ENCODE data around the gene PARP4.
"Not testable (repeated sequence)": the region's sequence is repeated elsewhere in the genome, so short reads cannot be mapped to it uniquely, and the experiment has no call there.

PARP4 gene

DNA sequence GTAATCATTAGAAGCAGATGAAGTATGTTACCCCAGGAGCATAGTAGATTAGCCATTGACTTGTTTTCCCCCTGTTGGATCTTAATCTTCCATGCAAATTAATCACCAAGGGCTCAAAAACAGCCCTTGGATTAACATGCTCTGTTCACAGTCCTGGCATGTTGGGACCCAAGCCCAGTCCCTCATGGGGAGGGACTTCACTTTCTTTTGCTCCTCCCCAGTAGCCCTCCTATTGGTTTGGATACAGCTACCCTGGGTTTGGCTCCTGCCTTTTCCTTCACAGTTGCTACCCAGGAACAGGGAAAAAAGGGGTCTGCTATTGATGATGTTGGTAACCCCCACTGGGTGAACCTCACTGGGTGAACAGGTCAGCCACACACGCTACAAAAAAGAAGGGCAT, 16.9 kb upstream of the PARP4 start:
- Histone ChIP-seq H3K4me1 (ENCODE audit: control insufficient read depth in 2 of 2, insufficient read depth in 2 of 2, low read length in 2 of 2) (no peaks in the 10 kb centered on the region), H3K27ac (ENCODE audit: low read depth in 2 of 2, low read length in 2 of 2) (no peak overlapping the region), H3K9ac (ENCODE audit: low read depth in 1 of 2, low read length in 2 of 2) (no peak overlapping the region), H3K27me3 (ENCODE audit: control insufficient read depth in 2 of 2, insufficient read depth in 2 of 2, low read length in 2 of 2) (peaks cover 2 to 8% of the 10 kb centered on the region in 2 donors), H3K4me3 (ENCODE audit: low read length in 2 of 2) (no peak overlapping the region), H3K9me3 (ENCODE audit: control insufficient read depth in 2 of 2, low read length in 2 of 2) (no peaks in the 10 kb centered on the region), H3K36me3 (ENCODE audit: control insufficient read depth in 2 of 2, insufficient read depth in 2 of 2, low read length in 2 of 2) (no peaks in the 10 kb centered on the region)

- Histone ChIP-seq H3K27me3 (ENCODE audit: control insufficient read depth in 2 of 2, insufficient read depth in 2 of 2, low read length in 2 of 2) (peaks cover 2 to 8% of the 10 kb centered on the region in 2 donors), H3K4me3 (ENCODE audit: low read length in 2 of 2) (no peak overlapping the region), H3K27ac (ENCODE audit: low read depth in 2 of 2, low read length in 2 of 2) (no peak overlapping the region), H3K4me1 (ENCODE audit: control insufficient read depth in 2 of 2, insufficient read depth in 2 of 2, low read length in 2 of 2) (no peaks in the 10 kb centered on the region), H3K9ac (ENCODE audit: low read depth in 1 of 2, low read length in 2 of 2) (no peak overlapping the region), H3K9me3 (ENCODE audit: control insufficient read depth in 2 of 2, low read length in 2 of 2) (no peaks in the 10 kb centered on the region), H3K36me3 (ENCODE audit: control insufficient read depth in 2 of 2, insufficient read depth in 2 of 2, low read length in 2 of 2) (no peaks in the 10 kb centered on the region)
Observed at GRCh38 chr13:24528816-24529398, 16.3 kb upstream of the PARP4 start.

DNA sequence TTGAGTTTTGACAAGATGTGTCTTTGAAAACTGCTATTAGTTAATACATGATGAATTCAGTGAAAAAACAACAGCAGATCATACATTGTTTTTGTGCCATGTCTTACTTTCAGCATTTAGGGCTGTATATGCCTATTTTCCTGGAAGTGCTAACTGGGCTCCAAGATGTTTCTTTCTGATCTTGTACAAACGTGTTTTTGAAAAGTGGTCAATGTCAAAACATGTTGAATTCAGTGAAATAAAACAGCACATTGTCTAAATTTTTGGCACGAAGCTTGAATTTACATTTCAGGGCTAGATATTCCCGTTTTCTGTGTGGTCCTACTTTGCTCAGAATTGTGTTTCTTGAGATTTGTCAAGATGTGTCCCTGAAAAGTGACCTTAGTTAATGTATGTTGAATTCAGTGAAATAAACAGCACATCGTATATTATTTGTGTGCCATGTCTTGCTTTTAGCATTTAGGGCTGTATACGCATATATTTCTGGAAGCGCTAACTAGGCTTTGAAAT, 14.7 kb upstream of the PARP4 start:
- H3K4me1 ChIP-seq (ENCODE audit: control insufficient read depth in 2 of 2, insufficient read depth in 2 of 2, low read length in 2 of 2): no peaks in the 10 kb centered on the region
- no peaks in the 10 kb centered on the region for H3K9me3 ChIP-seq (ENCODE audit: control insufficient read depth in 2 of 2, low read length in 2 of 2)
- H3K9ac ChIP-seq (ENCODE audit: low read depth in 1 of 2, low read length in 2 of 2): no peak overlapping the region
- no peak overlapping the region for H3K27ac ChIP-seq (ENCODE audit: low read depth in 2 of 2, low read length in 2 of 2)
- no peak overlapping the region for H3K4me3 ChIP-seq (ENCODE audit: low read length in 2 of 2)
- peaks cover 0 to 8% of the 10 kb centered on the region in 2 donors for H3K27me3 ChIP-seq (ENCODE audit: control insufficient read depth in 2 of 2, insufficient read depth in 2 of 2, low read length in 2 of 2)
- H3K36me3 ChIP-seq (ENCODE audit: control insufficient read depth in 2 of 2, insufficient read depth in 2 of 2, low read length in 2 of 2): no peaks in the 10 kb centered on the region

GRCh38 chr13:24520733-24521132, 8.2 kb upstream of the PARP4 start:
- no peaks in the 10 kb centered on the region for H3K36me3 ChIP-seq (ENCODE audit: control insufficient read depth in 2 of 2, insufficient read depth in 2 of 2, low read length in 2 of 2)
- no peak overlapping the region for H3K27ac ChIP-seq (ENCODE audit: low read depth in 2 of 2, low read length in 2 of 2)
- no peaks in the 10 kb centered on the region for H3K27me3 ChIP-seq (ENCODE audit: control insufficient read depth in 2 of 2, insufficient read depth in 2 of 2, low read length in 2 of 2)
- H3K9ac ChIP-seq (ENCODE audit: low read depth in 1 of 2, low read length in 2 of 2): no peak overlapping the region
- H3K4me3 ChIP-seq (ENCODE audit: low read length in 2 of 2): no peak overlapping the region
- no peaks in the 10 kb centered on the region for H3K9me3 ChIP-seq (ENCODE audit: control insufficient read depth in 2 of 2, low read length in 2 of 2)
- no peaks in the 10 kb centered on the region for H3K4me1 ChIP-seq (ENCODE audit: control insufficient read depth in 2 of 2, insufficient read depth in 2 of 2, low read length in 2 of 2)

DNA sequence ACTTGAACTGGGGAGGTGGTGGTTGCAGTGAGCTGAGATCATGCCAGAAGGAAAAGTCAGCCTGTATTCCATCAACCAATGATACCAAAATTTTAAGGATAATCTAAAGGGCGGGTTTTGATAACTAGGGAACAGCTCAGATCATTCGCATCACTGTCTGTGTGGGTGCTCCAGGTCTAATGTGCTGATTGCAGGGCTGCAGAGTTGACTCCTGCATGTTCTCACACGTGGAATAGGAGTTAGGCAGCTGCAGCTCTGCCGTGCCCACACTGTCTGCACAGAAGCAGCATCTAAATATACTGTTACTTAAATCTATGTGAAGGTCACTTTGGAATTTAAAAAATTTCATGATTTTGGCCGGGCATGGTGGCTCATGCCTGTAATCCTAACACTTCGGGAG, 4.3 kb upstream of the PARP4 start:
- no peaks in the 10 kb centered on the region for H3K4me1 ChIP-seq (ENCODE audit: control insufficient read depth in 2 of 2, insufficient read depth in 2 of 2, low read length in 2 of 2)
- no peak overlapping the region for H3K9ac ChIP-seq (ENCODE audit: low read depth in 1 of 2, low read length in 2 of 2)
- no peak overlapping the region for H3K27ac ChIP-seq (ENCODE audit: low read depth in 2 of 2, low read length in 2 of 2)
- H3K9me3 ChIP-seq (ENCODE audit: control insufficient read depth in 2 of 2, low read length in 2 of 2): no peaks in the 10 kb centered on the region
- no peak overlapping the region for H3K4me3 ChIP-seq (ENCODE audit: low read length in 2 of 2)
- no peaks in the 10 kb centered on the region for H3K36me3 ChIP-seq (ENCODE audit: control insufficient read depth in 2 of 2, insufficient read depth in 2 of 2, low read length in 2 of 2)
- no peaks in the 10 kb centered on the region for H3K27me3 ChIP-seq (ENCODE audit: control insufficient read depth in 2 of 2, insufficient read depth in 2 of 2, low read length in 2 of 2)

DNA sequence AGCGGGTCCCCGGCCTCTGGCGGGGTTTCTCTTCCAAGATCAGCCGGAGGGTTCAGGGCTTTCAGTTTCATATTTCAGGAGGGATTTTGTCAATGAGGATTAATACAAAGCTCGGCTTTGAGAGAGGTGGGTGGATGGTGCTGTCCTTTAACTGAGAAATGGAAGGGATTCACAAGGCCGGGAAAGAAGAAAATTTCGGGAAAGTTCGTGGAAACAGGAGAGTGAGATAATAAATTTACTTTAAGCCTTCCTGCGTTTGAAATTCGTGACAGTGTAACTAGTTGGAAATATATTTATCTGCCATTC, 283 bp upstream of the PARP4 start:
- H3K4me3 ChIP-seq (ENCODE audit: low read length in 2 of 2): peak overlapping the region; percentile 91 to 94
- H3K27ac ChIP-seq (ENCODE audit: low read depth in 2 of 2, low read length in 2 of 2): peak overlapping the region; percentile 95 to 99
- H3K27me3 ChIP-seq (ENCODE audit: control insufficient read depth in 2 of 2, insufficient read depth in 2 of 2, low read length in 2 of 2): no peaks in the 10 kb centered on the region
- H3K9me3 ChIP-seq (ENCODE audit: control insufficient read depth in 2 of 2, low read length in 2 of 2): no peaks in the 10 kb centered on the region
- peak overlapping the region; percentile 91 to 96 for H3K9ac ChIP-seq (ENCODE audit: low read depth in 1 of 2, low read length in 2 of 2)
- peaks cover 11 to 12% of the 10 kb centered on the region in 2 donors for H3K4me1 ChIP-seq (ENCODE audit: control insufficient read depth in 2 of 2, insufficient read depth in 2 of 2, low read length in 2 of 2)
- H3K36me3 ChIP-seq (ENCODE audit: control insufficient read depth in 2 of 2, insufficient read depth in 2 of 2, low read length in 2 of 2): no peaks in the 10 kb centered on the region

DNA sequence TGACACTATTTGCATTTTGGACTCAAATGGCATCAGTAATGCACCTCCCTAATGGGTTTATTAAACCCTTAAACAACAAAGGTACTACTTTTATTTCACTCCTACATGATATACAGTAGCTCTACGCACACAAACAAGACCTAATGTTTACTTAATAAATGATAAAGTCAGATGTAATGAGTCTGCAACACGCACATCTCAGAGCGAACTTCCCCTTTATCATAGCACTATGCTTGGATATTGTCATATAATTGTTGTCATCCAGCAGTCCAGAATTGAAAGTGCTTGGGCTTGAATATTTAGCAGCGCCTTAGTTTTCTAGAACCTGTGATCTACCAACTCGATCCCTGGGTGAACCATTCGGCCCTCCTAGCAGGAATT, 772 bp downstream of the PARP4 start:
- H3K27ac ChIP-seq (ENCODE audit: low read depth in 2 of 2, low read length in 2 of 2): peak overlapping the region; percentile 95 to 99
- peak overlapping the region; percentile 91 to 94 for H3K4me3 ChIP-seq (ENCODE audit: low read length in 2 of 2)
- H3K36me3 ChIP-seq (ENCODE audit: control insufficient read depth in 2 of 2, insufficient read depth in 2 of 2, low read length in 2 of 2): peaks cover 0 to 3% of the 10 kb centered on the region in 2 donors
- peak overlapping the region; percentile 91 to 96 for H3K9ac ChIP-seq (ENCODE audit: low read depth in 1 of 2, low read length in 2 of 2)
- H3K9me3 ChIP-seq (ENCODE audit: control insufficient read depth in 2 of 2, low read length in 2 of 2): no peaks in the 10 kb centered on the region
- no peaks in the 10 kb centered on the region for H3K27me3 ChIP-seq (ENCODE audit: control insufficient read depth in 2 of 2, insufficient read depth in 2 of 2, low read length in 2 of 2)
- H3K4me1 ChIP-seq (ENCODE audit: control insufficient read depth in 2 of 2, insufficient read depth in 2 of 2, low read length in 2 of 2): peaks cover 11 to 12% of the 10 kb centered on the region in 2 donors

- Histone ChIP-seq H3K9ac (ENCODE audit: low read depth in 1 of 2, low read length in 2 of 2) (peak overlapping the region; percentile 91 to 96), H3K27ac (ENCODE audit: low read depth in 2 of 2, low read length in 2 of 2) (peak overlapping the region; percentile 95 to 99), H3K36me3 (ENCODE audit: control insufficient read depth in 2 of 2, insufficient read depth in 2 of 2, low read length in 2 of 2) (peaks cover 0 to 3% of the 10 kb centered on the region in 2 donors), H3K27me3 (ENCODE audit: control insufficient read depth in 2 of 2, insufficient read depth in 2 of 2, low read length in 2 of 2) (no peaks in the 10 kb centered on the region), H3K9me3 (ENCODE audit: control insufficient read depth in 2 of 2, low read length in 2 of 2) (no peaks in the 10 kb centered on the region), H3K4me3 (ENCODE audit: low read length in 2 of 2) (peak overlapping the region; percentile 91 to 94), H3K4me1 (ENCODE audit: control insufficient read depth in 2 of 2, insufficient read depth in 2 of 2, low read length in 2 of 2) (peaks cover 11 to 12% of the 10 kb centered on the region in 2 donors)
Observed at GRCh38 chr13:24511019-24511815, 1.4 kb downstream of the PARP4 start.

GRCh38 chr13:24506698-24507335, 5.8 kb downstream of the PARP4 start:
- no peak overlapping the region for H3K27ac ChIP-seq (ENCODE audit: low read depth in 2 of 2, low read length in 2 of 2)
- H3K27me3 ChIP-seq (ENCODE audit: control insufficient read depth in 2 of 2, insufficient read depth in 2 of 2, low read length in 2 of 2): no peaks in the 10 kb centered on the region
- peaks cover 7 to 16% of the 10 kb centered on the region in 2 donors for H3K36me3 ChIP-seq (ENCODE audit: control insufficient read depth in 2 of 2, insufficient read depth in 2 of 2, low read length in 2 of 2)
- peaks cover 17 to 19% of the 10 kb centered on the region in 2 donors for H3K4me1 ChIP-seq (ENCODE audit: control insufficient read depth in 2 of 2, insufficient read depth in 2 of 2, low read length in 2 of 2)
- no peaks in the 10 kb centered on the region for H3K9me3 ChIP-seq (ENCODE audit: control insufficient read depth in 2 of 2, low read length in 2 of 2)
- H3K4me3 ChIP-seq (ENCODE audit: low read length in 2 of 2): no peak overlapping the region
- no peak overlapping the region for H3K9ac ChIP-seq (ENCODE audit: low read depth in 1 of 2, low read length in 2 of 2)

GRCh38 chr13:24506283-24506682, 6.3 kb downstream of the PARP4 start:
- Histone ChIP-seq H3K36me3 (ENCODE audit: control insufficient read depth in 2 of 2, insufficient read depth in 2 of 2, low read length in 2 of 2) (peaks cover 12 to 18% of the 10 kb centered on the region in 2 donors), H3K4me1 (ENCODE audit: control insufficient read depth in 2 of 2, insufficient read depth in 2 of 2, low read length in 2 of 2) (peaks cover 14 to 15% of the 10 kb centered on the region in 2 donors)
- H3K9ac ChIP-seq (ENCODE audit: low read depth in 1 of 2, low read length in 2 of 2); H3K27ac ChIP-seq (ENCODE audit: low read depth in 2 of 2, low read length in 2 of 2); H3K9me3 ChIP-seq (ENCODE audit: control insufficient read depth in 2 of 2, low read length in 2 of 2); H3K27me3 ChIP-seq (ENCODE audit: control insufficient read depth in 2 of 2, insufficient read depth in 2 of 2, low read length in 2 of 2); H3K4me3 ChIP-seq (ENCODE audit: low read length in 2 of 2): not testable (repeated sequence)

All from mucosa of rectum (tissue), 2 donors.